IMR-90 (cell line): ENCODE measurements around the gene LYZL2.

Experiments
- BHLHE40 ChIP-seq: fragments of 150-350 bp; IDR thresholded peaks from 2 replicates; pipeline ENCODE4 v1.6.1; 2016; ENCODE audit warnings: mild to moderate bottlenecking, low read depth, low read length
- CEBPB ChIP-seq: IDR thresholded peaks from 2 replicates; pipeline ENCODE4 v1.6.1; 2012; ENCODE audit warnings: low read depth, low read length, improper control_type of control experiment
- ELK1 ChIP-seq: fragments of 150-350 bp; IDR thresholded peaks from 2 replicates; pipeline ENCODE4 v1.6.1; 2016; ENCODE audit warnings: low read depth, mild to moderate bottlenecking, low read length, moderate library complexity, borderline replicate concordance
- FOS ChIP-seq: fragments of 150-350 bp; IDR thresholded peaks from 2 replicates; pipeline ENCODE4 v1.6.1; 2016; ENCODE audit warnings: low read depth, low read length
- MAFK ChIP-seq: IDR thresholded peaks from 2 replicates; pipeline ENCODE4 v1.6.1; 2012; ENCODE audit warnings: low read depth, low read length, improper control_type of control experiment
- MAZ ChIP-seq: IDR thresholded peaks from 2 replicates; pipeline ENCODE4 v1.6.1; 2012; ENCODE audit warnings: low read depth, mild to moderate bottlenecking, low read length, improper control_type of control experiment, moderate library complexity, borderline replicate concordance
- MXI1 ChIP-seq: IDR thresholded peaks from 2 replicates; pipeline ENCODE4 v1.6.1; 2012; ENCODE audit warnings: low read depth, mild to moderate bottlenecking, low read length, moderate library complexity, borderline replicate concordance
- POLR2A ChIP-seq: IDR thresholded peaks from 2 replicates; pipeline ENCODE4 v1.6.1; 2012; ENCODE audit warnings: mild to moderate bottlenecking, low read depth, low read length
- RAD21 ChIP-seq: IDR thresholded peaks from 2 replicates; pipeline ENCODE4 v1.6.1; 2012; ENCODE audit warnings: low read length, improper control_type of control experiment
- RCOR1 ChIP-seq: IDR thresholded peaks from 2 replicates; pipeline ENCODE4 v1.6.1; 2012; ENCODE audit warnings: mild to moderate bottlenecking, low read length, improper control_type of control experiment; ENCODE audit not compliant: insufficient replicate concordance
- RFX5 ChIP-seq: IDR thresholded peaks from 2 replicates; pipeline ENCODE4 v1.8.0; 2012; ENCODE audit warnings: low read depth, mild to moderate bottlenecking, low read length, moderate library complexity
- SMC3 ChIP-seq: fragments of 150-350 bp; IDR thresholded peaks from 2 replicates; pipeline ENCODE4 v1.6.1; 2016; ENCODE audit warnings: low read depth, mild to moderate bottlenecking, antibody characterized with exemption, low read length, moderate library complexity
- USF2 ChIP-seq: fragments of 150-350 bp; IDR thresholded peaks from 2 replicates; pipeline ENCODE4 v1.6.1; 2017; ENCODE audit warnings: mild to moderate bottlenecking, antibody characterized with exemption, low read length, low read depth
- TF ChIP-seq, protein P1 (sequence below): conservative IDR thresholded peaks from 2 replicates; pipeline ENCODE4 v1.5.1; 2012; ENCODE audit warnings: mild to moderate bottlenecking, low read depth, low read length, improper control_type of control experiment

DNA sequence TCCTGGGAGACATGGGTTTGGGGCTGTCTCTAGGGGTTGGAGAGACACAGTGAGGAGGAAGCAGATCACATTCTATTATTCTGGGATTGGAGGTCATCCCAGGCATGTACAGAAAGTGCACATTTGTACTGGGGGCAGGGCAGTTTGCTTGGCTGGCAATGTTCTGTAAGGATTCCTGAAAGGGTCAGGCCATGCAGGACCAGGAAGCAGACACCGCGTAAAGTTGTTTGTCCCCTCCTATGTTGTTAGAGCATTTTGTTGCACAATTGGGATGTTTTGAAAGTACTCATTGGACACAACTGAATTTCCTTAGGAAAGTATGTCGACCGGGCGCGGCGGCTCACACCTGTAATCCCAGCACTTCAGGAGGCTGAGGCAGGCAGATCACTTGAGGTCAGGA is 12.5 kb downstream of the LYZL2 start:
- TF ChIP-seq RFX5 (no peak), USF2 (no peak), POLR2A (no peak), RAD21 (no peak), MAFK (no peak), MAZ (no peak), RCOR1 (no peak), MXI1 (no peak), CEBPB (no peak), ELK1 (no peak), FOS (no peak), SMC3 (no peak), BHLHE40 (no peak)
- TF ChIP-seq, protein P1, sequence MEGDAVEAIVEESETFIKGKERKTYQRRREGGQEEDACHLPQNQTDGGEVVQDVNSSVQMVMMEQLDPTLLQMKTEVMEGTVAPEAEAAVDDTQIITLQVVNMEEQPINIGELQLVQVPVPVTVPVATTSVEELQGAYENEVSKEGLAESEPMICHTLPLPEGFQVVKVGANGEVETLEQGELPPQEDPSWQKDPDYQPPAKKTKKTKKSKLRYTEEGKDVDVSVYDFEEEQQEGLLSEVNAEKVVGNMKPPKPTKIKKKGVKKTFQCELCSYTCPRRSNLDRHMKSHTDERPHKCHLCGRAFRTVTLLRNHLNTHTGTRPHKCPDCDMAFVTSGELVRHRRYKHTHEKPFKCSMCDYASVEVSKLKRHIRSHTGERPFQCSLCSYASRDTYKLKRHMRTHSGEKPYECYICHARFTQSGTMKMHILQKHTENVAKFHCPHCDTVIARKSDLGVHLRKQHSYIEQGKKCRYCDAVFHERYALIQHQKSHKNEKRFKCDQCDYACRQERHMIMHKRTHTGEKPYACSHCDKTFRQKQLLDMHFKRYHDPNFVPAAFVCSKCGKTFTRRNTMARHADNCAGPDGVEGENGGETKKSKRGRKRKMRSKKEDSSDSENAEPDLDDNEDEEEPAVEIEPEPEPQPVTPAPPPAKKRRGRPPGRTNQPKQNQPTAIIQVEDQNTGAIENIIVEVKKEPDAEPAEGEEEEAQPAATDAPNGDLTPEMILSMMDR = no peak
